ENCODE data around the gene LOXHD1. TPM values are rescaled to one million over a fixed set of nuclear protein-coding genes. Genes with fewer than 3 reads are reported as not detected.

Gene LOXHD1
- total RNA-seq, 4 donors from 2014 or later = 0.13 to 0.50 TPM; not detected in 2

- 72% methylated on average over 2 of the region's 4 CpGs for WGBS
- H3K4me3 ChIP-seq = no peak overlapping the region
- peaks cover 0 to 6% (median 0%) of the 10 kb centered on the region in 4 donors for H3K9me3 ChIP-seq
- DNase-seq (ENCODE audit: extremely low spot score) = peak; percentile 64
- H3K27me3 ChIP-seq = peaks cover 0 to 6% (median 2%) of the 10 kb centered on the region in 4 donors
- no peak for TF ChIP-seq POLR2A (IDR thresholded peaks at IDR 0.05; ENCODE audit: low read depth)
- no peak for TF ChIP-seq EP300 (IDR thresholded peaks at IDR 0.05)
- no peak for TF ChIP-seq CTCF (IDR thresholded peaks at IDR 0.05)
- TF ChIP-seq POLR2AphosphoS5 (IDR thresholded peaks at IDR 0.05) = no peak
- no peak overlapping the region for H3K27ac ChIP-seq (replicated peaks in 1 of 4)
- H3K4me1 ChIP-seq = no peaks in the 10 kb centered on the region
- no peaks in the 10 kb centered on the region for H3K36me3 ChIP-seq
- intact Hi-C loops (cut with DNase I) = no loop called here
These were observed 26.9 kb downstream of the LOXHD1 start for GRCh38 chr18:46630160-46630559.

- TF ChIP-seq POLR2A (IDR thresholded peaks at IDR 0.05; ENCODE audit: low read depth) (no peak), CTCF (IDR thresholded peaks at IDR 0.05) (no peak), EP300 (IDR thresholded peaks at IDR 0.05) (no peak), POLR2AphosphoS5 (IDR thresholded peaks at IDR 0.05) (no peak)
- Histone ChIP-seq H3K27ac (replicated peaks in 1 of 4) (no peak overlapping the region), H3K4me3 (no peak overlapping the region), H3K9me3 (peaks cover 0 to 6% (median 0%) of the 10 kb centered on the region in 4 donors), H3K27me3 (peaks cover 0 to 8% (median 2%) of the 10 kb centered on the region in 4 donors), H3K4me1 (peaks cover 0 to under 1% (median under 1%) of the 10 kb centered on the region in 4 donors), H3K36me3 (no peaks in the 10 kb centered on the region)
- intact Hi-C loops (cut with DNase I) = no loop called here
- DNase-seq (ENCODE audit: extremely low spot score) = peak; percentile 85
- 92% methylated on average over 5 of the region's 5 CpGs for WGBS
These were observed 27.7 kb downstream of the LOXHD1 start for GRCh38 chr18:46629361-46629760.

GRCh38 chr18:46628206-46628605 is 28.8 kb downstream of the LOXHD1 start:
- intact Hi-C loops (cut with DNase I) = no loop called here
- peaks cover 0 to 5% (median 0%) of the 10 kb centered on the region in 4 donors for H3K9me3 ChIP-seq
- peaks cover 0 to 11% (median 2%) of the 10 kb centered on the region in 4 donors for H3K27me3 ChIP-seq
- H3K4me1 ChIP-seq = peaks cover 4 to 12% (median 11%) of the 10 kb centered on the region in 4 donors
- no peak for TF ChIP-seq POLR2AphosphoS5 (IDR thresholded peaks at IDR 0.05)
- TF ChIP-seq CTCF (IDR thresholded peaks at IDR 0.05) = no peak
- TF ChIP-seq EP300 (IDR thresholded peaks at IDR 0.05) = no peak
- TF ChIP-seq POLR2A (IDR thresholded peaks at IDR 0.05; ENCODE audit: low read depth) = no peak
- DNase-seq (ENCODE audit: extremely low spot score) = peak; percentile 78
- 77% methylated on average over 5 of the region's 5 CpGs for WGBS
- H3K36me3 ChIP-seq = no peaks in the 10 kb centered on the region
- no peak overlapping the region for H3K4me3 ChIP-seq
- no peak overlapping the region for H3K27ac ChIP-seq (replicated peaks in 1 of 4)

- intact Hi-C loops (cut with DNase I) = no loop called here
These were observed 29.9 kb downstream of the LOXHD1 start for GRCh38 chr18:46627136-46627535.

More at GRCh38 chr18:46627136-46627535, 29.9 kb downstream of the LOXHD1 start:
- Histone ChIP-seq H3K9me3 (no peaks in the 10 kb centered on the region), H3K4me1 (peaks cover 4 to 13% (median 12%) of the 10 kb centered on the region in 4 donors), H3K4me3 (no peak overlapping the region), H3K36me3 (no peaks in the 10 kb centered on the region), H3K27ac (replicated peaks in 1 of 4) (no peak overlapping the region), H3K27me3 (peaks cover 0 to 11% (median 2%) of the 10 kb centered on the region in 4 donors)
- peak; percentile 45 for DNase-seq (ENCODE audit: extremely low spot score)
- 63% methylated on average over 2 of the region's 2 CpGs for WGBS
- no peak for TF ChIP-seq CTCF (IDR thresholded peaks at IDR 0.05)
- no peak for TF ChIP-seq POLR2A (IDR thresholded peaks at IDR 0.05; ENCODE audit: low read depth)
- TF ChIP-seq POLR2AphosphoS5 (IDR thresholded peaks at IDR 0.05) = no peak
- TF ChIP-seq EP300 (IDR thresholded peaks at IDR 0.05) = no peak
